B cell (primary cell): ENCODE results near the gene PTPN13.

Source experiments
- EZH2 ChIP-seq: IDR thresholded peaks from 2 replicates; pipeline ENCODE4 v1.6.1; 2012; ENCODE audit warnings: borderline replicate concordance, low read depth, mild to moderate bottlenecking, moderate library complexity, low read length; ENCODE audit not compliant: insufficient read depth, poor library complexity, severe bottlenecking
- TF ChIP-seq, protein P1 (sequence below): fragments of 200-600 bp; IDR thresholded peaks from one replicate; pipeline ENCODE4 v1.8.0; 2022; ENCODE audit warnings: antibody characterized with exemption, mild to moderate bottlenecking

DNA sequence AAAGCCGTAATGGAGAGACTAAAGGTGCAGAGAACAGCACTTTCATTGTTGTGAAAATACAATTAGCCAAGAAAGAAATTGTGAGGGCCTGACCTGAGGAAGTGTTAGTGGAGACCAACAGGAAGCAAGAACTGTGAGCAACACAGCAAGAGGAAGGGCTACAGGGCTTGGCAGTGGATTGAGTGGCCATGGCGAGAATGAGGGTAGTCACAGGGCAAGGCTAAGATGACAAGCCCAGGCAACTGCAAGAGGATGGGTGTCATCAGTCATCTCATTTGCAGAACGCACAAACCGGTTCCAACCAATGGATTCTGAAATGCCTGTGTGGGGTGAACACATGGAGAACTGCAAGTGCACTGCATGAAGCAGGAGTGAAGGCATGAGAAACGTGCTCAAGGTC lies 251.5 kb downstream of the PTPN13 start:
- TF ChIP-seq, protein P1, sequence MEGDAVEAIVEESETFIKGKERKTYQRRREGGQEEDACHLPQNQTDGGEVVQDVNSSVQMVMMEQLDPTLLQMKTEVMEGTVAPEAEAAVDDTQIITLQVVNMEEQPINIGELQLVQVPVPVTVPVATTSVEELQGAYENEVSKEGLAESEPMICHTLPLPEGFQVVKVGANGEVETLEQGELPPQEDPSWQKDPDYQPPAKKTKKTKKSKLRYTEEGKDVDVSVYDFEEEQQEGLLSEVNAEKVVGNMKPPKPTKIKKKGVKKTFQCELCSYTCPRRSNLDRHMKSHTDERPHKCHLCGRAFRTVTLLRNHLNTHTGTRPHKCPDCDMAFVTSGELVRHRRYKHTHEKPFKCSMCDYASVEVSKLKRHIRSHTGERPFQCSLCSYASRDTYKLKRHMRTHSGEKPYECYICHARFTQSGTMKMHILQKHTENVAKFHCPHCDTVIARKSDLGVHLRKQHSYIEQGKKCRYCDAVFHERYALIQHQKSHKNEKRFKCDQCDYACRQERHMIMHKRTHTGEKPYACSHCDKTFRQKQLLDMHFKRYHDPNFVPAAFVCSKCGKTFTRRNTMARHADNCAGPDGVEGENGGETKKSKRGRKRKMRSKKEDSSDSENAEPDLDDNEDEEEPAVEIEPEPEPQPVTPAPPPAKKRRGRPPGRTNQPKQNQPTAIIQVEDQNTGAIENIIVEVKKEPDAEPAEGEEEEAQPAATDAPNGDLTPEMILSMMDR, result no peak
- no peak for TF ChIP-seq EZH2
